HG02759 (cell line): ENCODE data around the gene SFRP5.

Source experiments
- ATAC-seq: cut with Tn5 transposase; IDR thresholded peaks from one replicate; pipeline ENCODE4 v1.9.1; 2021; ENCODE audit warnings: mild to moderate bottlenecking, moderate library complexity; ENCODE audit not compliant: unreplicated experiment

The SFRP5 gene

GRCh38 chr10:97766996-97767924, 4.5 kb downstream of the SFRP5 start:
- ATAC-seq, result no peak

- no peak for ATAC-seq
Observed at GRCh38 chr10:97766106-97766810, 5.5 kb downstream of the SFRP5 start.

GRCh38 chr10:97765201-97765600, 6.6 kb downstream of the SFRP5 start:
- no peak for ATAC-seq

- no peak for ATAC-seq
Observed at GRCh38 chr10:97764519-97764931, 7.3 kb downstream of the SFRP5 start.

- no peak for ATAC-seq
Observed at GRCh38 chr10:97763947-97764346, 7.9 kb downstream of the SFRP5 start.

GRCh38 chr10:97763411-97763810, 8.4 kb downstream of the SFRP5 start:
- ATAC-seq, result no peak

- no peak for ATAC-seq
Observed at GRCh38 chr10:97762816-97763215, 9.0 kb downstream of the SFRP5 start.

DNA sequence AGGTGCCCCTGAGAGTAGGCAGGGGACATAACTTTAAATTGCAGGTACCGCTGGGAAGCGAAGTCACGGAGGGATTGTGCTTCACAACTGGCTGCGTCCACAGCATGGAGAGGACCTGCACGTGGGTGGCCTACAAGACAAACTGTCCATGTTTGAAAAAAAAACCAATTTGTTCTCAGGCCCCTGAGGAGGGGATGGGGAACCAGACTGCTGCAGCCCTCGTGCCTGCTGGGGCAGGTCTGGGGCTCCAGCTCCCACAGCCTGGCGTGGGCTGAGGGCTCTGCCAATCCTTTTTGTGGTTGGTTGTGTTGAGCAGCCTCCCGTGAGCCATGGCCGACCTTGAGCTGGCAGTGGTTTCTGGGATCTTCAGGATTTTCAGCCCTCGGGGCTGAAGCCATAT, 9.7 kb downstream of the SFRP5 start:
- no peak for ATAC-seq

GRCh38 chr10:97761331-97761865, 10.4 kb downstream of the SFRP5 start:
- ATAC-seq, result no peak

DNA sequence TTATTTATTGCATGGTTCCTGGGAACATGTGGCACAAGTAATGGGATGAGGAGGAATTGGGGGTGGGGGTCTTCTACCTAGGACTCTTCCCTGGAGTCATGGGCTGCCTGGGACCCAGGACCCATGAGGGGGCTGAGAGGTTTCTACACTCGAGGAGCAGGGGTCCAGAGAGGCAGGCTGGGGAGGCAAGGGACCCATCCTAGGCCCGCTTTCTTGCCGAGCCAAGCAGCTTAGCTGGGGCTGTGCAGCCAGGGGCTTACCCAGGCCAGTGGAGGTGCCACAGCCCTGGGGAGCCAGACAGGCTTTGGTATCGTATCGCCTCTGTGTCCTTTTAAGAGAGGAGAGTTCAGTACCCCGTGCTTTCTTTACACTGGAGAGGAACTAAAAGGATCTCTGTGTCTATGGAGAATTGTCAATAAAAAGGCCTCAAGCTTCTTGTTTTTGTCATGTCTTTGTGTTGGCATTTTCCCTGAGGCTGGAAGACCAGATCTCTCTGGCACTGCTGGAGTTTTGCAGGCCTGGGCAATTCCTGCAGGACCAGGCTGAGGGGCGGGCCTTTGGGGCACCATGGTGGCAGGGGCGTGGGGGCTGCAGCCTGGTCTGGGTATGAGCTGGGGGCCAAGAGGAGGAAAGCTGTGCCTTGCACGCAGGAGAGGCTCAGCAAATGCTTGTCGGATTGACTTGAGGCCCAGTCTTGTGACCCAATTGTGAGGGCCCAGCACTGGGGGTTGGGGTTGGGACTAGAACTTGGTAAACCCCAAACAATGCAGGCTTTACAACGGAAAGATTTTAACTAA, 11.1 kb downstream of the SFRP5 start:
- no peak for ATAC-seq

GRCh38 chr10:97759946-97760345, 11.9 kb downstream of the SFRP5 start:
- ATAC-seq, result no peak

DNA sequence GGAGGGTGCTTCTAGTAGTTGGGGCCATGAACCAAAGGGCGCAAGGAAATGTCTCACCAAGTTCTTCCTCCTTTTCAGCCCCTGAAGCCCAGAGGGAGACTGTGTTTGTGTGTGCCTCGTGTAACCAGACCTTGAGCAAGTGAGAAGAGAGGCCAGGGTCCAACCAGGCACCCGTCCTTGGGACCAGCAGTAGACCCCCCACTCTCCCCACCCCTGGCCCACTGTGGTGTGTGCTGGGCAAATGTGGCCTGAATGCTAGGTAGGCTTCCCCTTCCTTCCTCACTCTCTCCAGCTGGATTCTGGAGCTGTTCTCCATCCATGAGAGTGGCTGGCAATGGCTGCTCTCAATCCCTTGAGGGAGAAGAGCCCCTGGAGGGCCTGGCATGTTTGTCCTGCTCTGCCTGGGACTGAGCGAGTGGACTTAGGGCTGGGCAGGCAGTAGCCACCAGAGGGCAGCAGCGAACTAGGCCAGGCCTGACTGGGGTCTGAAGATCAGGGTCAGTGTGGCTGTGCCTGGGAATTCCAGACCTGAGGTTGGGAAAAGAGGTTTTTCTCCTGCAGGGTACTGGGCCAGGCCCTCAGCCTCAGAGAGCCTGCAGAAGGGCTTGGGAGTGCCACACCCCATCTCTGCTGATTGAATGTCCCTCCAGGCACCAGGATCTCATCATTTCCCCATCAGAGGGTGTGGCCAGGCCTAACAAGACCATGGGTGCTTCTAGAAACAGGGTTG, 12.5 kb downstream of the SFRP5 start:
- ATAC-seq, result no peak

DNA sequence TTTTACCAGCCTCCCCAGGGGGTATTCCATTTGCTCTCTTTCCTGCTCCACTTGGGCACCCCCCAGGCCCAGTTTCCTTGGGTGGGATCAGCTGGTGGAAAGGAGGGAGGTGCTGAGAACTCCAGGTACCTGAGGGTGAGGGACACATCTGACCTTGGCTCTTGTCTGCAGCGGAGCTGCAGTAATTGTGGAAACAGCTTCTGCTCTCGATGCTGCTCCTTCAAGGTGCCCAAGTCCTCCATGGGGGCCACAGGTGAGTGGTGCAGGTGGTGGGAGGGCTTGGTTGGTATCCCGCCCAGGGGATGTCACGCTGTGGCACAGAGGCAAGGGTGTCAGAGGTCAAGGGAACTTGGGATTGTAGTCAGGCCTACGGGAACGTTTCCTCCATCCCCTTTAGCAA, 14.3 kb downstream of the SFRP5 start:
- no peak for ATAC-seq

DNA sequence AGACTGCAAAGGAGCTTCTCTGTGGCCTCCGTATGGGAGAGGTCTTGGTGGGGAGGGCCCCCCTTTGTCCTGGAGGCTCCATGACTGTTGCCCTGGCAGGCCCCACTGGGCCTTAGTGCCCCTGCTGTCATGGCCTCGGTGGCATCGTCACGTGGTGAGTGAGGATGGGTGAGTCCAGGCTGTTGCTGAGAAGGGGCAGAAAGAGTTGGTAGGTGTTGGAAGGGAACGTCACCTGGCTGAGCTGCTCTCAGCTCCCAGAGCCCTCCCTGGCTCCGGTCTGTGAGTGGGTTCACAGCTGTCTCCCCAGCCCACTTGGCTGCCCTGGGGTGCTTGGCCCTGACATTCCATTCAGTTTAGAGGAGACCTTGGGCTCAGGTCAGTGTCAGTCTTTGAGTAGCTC, 16.1 kb downstream of the SFRP5 start:
- ATAC-seq, result no peak

- ATAC-seq, result no peak
Observed at GRCh38 chr10:97754726-97755125, 17.1 kb downstream of the SFRP5 start.

DNA sequence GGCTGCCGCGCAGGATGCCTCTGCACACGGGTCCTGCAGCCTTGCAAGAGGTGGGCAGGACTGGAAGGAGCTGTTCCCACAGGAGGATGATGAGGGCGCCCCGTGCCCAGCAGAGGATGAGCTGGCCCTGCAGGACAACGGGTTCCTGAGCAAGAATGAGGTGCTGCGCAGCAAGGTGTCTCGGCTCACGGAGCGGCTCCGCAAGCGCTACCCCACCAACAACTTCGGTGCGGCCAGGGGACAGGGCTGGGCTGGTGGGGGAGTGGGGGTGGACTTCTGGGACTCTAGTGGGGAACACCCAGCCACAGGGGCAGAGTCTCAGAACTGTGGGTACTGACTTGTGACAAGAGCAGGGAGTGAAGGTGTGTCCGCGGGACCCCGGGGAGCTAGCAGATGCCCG, 18.8 kb downstream of the SFRP5 start:
- ATAC-seq, result no peak

DNA sequence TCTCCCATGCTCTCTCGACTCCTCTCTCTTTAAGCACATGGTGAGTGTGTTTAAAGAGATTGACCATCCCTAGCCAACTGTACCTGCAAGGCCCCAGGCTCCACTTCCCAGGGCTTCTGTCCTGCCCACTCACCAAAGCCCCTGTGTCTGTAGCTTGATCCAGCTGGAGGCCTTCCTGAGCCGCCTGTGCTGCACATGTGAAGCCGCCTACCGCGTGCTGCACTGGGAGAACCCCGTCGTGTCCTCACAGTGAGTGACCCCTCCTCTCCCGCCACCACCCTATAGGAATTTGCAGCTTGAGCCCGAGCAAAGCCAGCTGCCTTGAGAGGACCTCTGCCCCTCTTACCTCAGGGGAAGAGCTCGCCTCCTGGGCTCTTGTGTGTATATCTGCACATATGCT, 23.7 kb downstream of the SFRP5 start:
- ATAC-seq, result no peak

DNA sequence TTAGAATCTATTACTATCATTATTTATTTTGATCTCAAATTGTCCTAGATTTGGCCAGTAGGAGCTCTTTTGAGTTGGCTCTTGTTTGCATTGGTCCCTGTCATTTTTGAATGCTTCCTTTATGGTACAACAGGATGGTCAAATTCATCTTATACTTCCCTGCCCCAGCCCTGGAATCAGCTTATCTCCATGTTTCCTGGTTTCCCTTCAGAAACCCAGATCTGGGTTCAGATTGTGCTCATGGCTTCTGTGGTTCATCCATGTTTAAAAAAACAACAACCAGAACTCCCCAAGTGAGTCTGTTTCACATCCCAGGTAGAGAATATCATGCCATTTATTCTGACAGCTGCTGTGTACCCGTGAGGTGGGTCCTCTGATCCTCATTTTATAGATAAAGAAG, 24.2 kb downstream of the SFRP5 start:
- ATAC-seq, result no peak

GRCh38 chr10:97744405-97745035, 27.3 kb downstream of the SFRP5 start:
- no peak for ATAC-seq
